H1 (cell line): ENCODE measurements around the gene GNG8. TPM values are rescaled to one million over a fixed set of nuclear protein-coding genes. Genes with fewer than 3 reads are reported as not detected.

Experiments
- CTCF ChIA-PET: fragments of 300-600 bp; sonication (Branson Sonifier 250); formaldehyde crosslinking; loops from one replicate; lab custom pipeline; 2021; ENCODE audit not compliant: partially characterized antibody; lab: Charles Lee
- POLR2A ChIA-PET: fragments of 300-600 bp; sonication (Branson Sonifier 250); formaldehyde crosslinking; loops from one replicate; lab custom pipeline; 2021; ENCODE audit warnings: inconsistent platforms; ENCODE audit not compliant: partially characterized antibody; lab: Charles Lee
- DNase-seq, 2 experiments: peaks; one replicate each; pipeline versions ENCODE4 v3.0.0 to v3.0.0-alpha.2; 2010 to 2022; ENCODE audit warnings: low spot score in 2 of 2, low read depth in 1 of 2, mixed read lengths in 1 of 2
- FAIRE-seq: peaks from 2 replicates; lab custom pipeline; 2011; peaks lifted over from hg19 to GRCh38; lab: Jason Lieb, UNC
- H2AFZ ChIP-seq: 2 replicates; pipeline ENCODE4 v1.8.1; 2012; ENCODE audit warnings: low read length, inconsistent platforms
- H2AK5ac ChIP-seq: 2 replicates; pipeline ENCODE4 v1.6.1; 2013; ENCODE audit warnings: low read depth, low read length
- H2BK120ac ChIP-seq: replicated peaks from 2 replicates; pipeline ENCODE3; 2013; ENCODE audit warnings: low read depth, low read length, inconsistent platforms
- H2BK12ac ChIP-seq: 2 replicates; pipeline ENCODE4 v1.6.1; 2013; ENCODE audit warnings: low read depth, low read length
- H2BK15ac ChIP-seq: 2 replicates; pipeline ENCODE4 v1.6.1; 2013; ENCODE audit warnings: low read length
- H2BK20ac ChIP-seq: 2 replicates; pipeline ENCODE4 v1.6.1; 2013; ENCODE audit warnings: low read length
- H2BK5ac ChIP-seq: 2 replicates; pipeline ENCODE4 v1.6.1; 2013; ENCODE audit warnings: low read depth, low read length
- H3K14ac ChIP-seq: 2 replicates; pipeline ENCODE4 v1.6.1; 2013; ENCODE audit warnings: inconsistent platforms; ENCODE audit not compliant: insufficient read length
- H3K18ac ChIP-seq: 2 replicates; pipeline ENCODE4 v1.6.1; 2013; ENCODE audit warnings: low read length; ENCODE audit errors: extremely low read depth
- H3K23ac ChIP-seq: 2 replicates; pipeline ENCODE4 v1.6.1; 2013; ENCODE audit warnings: inconsistent platforms; ENCODE audit not compliant: insufficient read length
- H3K23me2 ChIP-seq: 2 replicates; pipeline ENCODE4 v1.6.1; 2013; ENCODE audit warnings: low read depth, low read length
- H3K27ac ChIP-seq: 2 replicates; pipeline ENCODE4 v1.6.1; 2011; ENCODE audit warnings: low read depth, low read length, inconsistent platforms
- H3K27me3 ChIP-seq, 4 experiments: replicated peaks in 1 of 4; 1 replicate in 1 of 4; 2 replicates in 3 of 4; pipeline versions ENCODE4 v1.6.1 to v1.8.1; 2011 to 2013; ENCODE audit warnings: low read length in 3 of 4, mild to moderate bottlenecking in 3 of 4, inconsistent platforms in 2 of 4, mixed read lengths in 2 of 4, moderate library complexity in 1 of 4; ENCODE audit not compliant: control insufficient read depth in 3 of 4, insufficient read depth in 3 of 4; ENCODE audit errors: extremely low read depth in 1 of 4
- H3K36me3 ChIP-seq, 4 experiments: 2 replicates each; pipeline versions ENCODE4 v1.6.1 to v1.8.1; 2011 to 2013; ENCODE audit warnings: mild to moderate bottlenecking in 4 of 4, low read length in 3 of 4, moderate library complexity in 2 of 4, control low read depth in 1 of 4, inconsistent platforms in 1 of 4; ENCODE audit not compliant: insufficient read depth in 4 of 4, control insufficient read depth in 2 of 4
- H3K4ac ChIP-seq: replicated peaks from 2 replicates; pipeline ENCODE3; 2013; ENCODE audit warnings: low read length, low read depth, mixed read lengths, inconsistent platforms; ENCODE audit not compliant: insufficient read length
- H3K4me1 ChIP-seq, 4 experiments: replicated peaks in 1 of 4; 1 replicate in 1 of 4; 2 replicates in 3 of 4; pipeline versions ENCODE4 v1.6.1 to v1.8.1; 2011 to 2013; ENCODE audit warnings: low read length in 3 of 4, inconsistent platforms in 2 of 4, mixed read lengths in 1 of 4; ENCODE audit not compliant: insufficient read depth in 4 of 4, control insufficient read depth in 3 of 4
- H3K4me2 ChIP-seq, 2 experiments: 2 replicates each; pipeline versions ENCODE4 v1.6.1 to v1.8.1; 2011 to 2013; ENCODE audit warnings: low read depth in 2 of 2, low read length in 2 of 2, control low read depth in 1 of 2, inconsistent platforms in 1 of 2, mild to moderate bottlenecking in 1 of 2; ENCODE audit not compliant: insufficient read depth in 1 of 2
- H3K4me3 ChIP-seq, 4 experiments: fragments of 200-600, 300-600 bp in 1 of 4; sonication (generic), shearing (Covaris generic), sonication (Bioruptor Twin) in 1 of 4; 2 replicates each; pipeline versions ENCODE4 v1.5.1 to v1.8.1; 2011 to 2016; ENCODE audit warnings: low read length in 4 of 4, low read depth in 3 of 4, control low read depth in 2 of 4, inconsistent platforms in 2 of 4, mild to moderate bottlenecking in 2 of 4, mixed read lengths in 1 of 4, moderate library complexity in 1 of 4; ENCODE audit not compliant: insufficient read depth in 2 of 4; ENCODE audit errors: extremely low read depth in 1 of 4
- H3K56ac ChIP-seq: replicated peaks from 2 replicates; pipeline ENCODE3; 2013; ENCODE audit warnings: low read depth, mild to moderate bottlenecking, mixed read lengths, low read length, inconsistent platforms; ENCODE audit not compliant: insufficient read length
- H3K79me1 ChIP-seq: 2 replicates; pipeline ENCODE4 v1.6.1; 2013; ENCODE audit warnings: low read depth, low read length, control low read depth
- H3K79me2 ChIP-seq, 2 experiments: 2 replicates each; pipeline versions ENCODE4 v1.6.1 to v1.8.1; 2012 to 2013; ENCODE audit warnings: low read length in 2 of 2, mild to moderate bottlenecking in 2 of 2, inconsistent platforms in 1 of 2; ENCODE audit not compliant: insufficient read depth in 2 of 2, control insufficient read depth in 1 of 2
- H3K9ac ChIP-seq, 4 experiments: replicated peaks in 1 of 4; 1 replicate in 1 of 4; 2 replicates in 3 of 4; pipeline versions ENCODE4 v1.6.1 to v1.8.1; 2011 to 2013; ENCODE audit warnings: low read depth in 3 of 4, low read length in 3 of 4, control low read depth in 2 of 4, mild to moderate bottlenecking in 2 of 4, moderate library complexity in 2 of 4, inconsistent platforms in 1 of 4; ENCODE audit errors: extremely low read depth in 1 of 4
- H3K9me3 ChIP-seq, 2 experiments: 2 replicates each; pipeline versions ENCODE4 v1.6.1 to v1.8.1; 2012 to 2013; ENCODE audit warnings: mild to moderate bottlenecking in 2 of 2, moderate library complexity in 2 of 2, control low read depth in 1 of 2, inconsistent platforms in 1 of 2, low read depth in 1 of 2, low read length in 1 of 2, mixed read lengths in 1 of 2; ENCODE audit not compliant: insufficient read depth in 2 of 2
- H4K20me1 ChIP-seq, 2 experiments: replicated peaks in 1 of 2; 2 replicates each; pipeline versions ENCODE3 to v1.8.1; 2011 to 2013; ENCODE audit warnings: inconsistent platforms in 2 of 2, low read length in 2 of 2, mild to moderate bottlenecking in 1 of 2; ENCODE audit not compliant: insufficient read depth in 2 of 2, control insufficient read depth in 1 of 2
- H4K5ac ChIP-seq: 2 replicates; pipeline ENCODE4 v1.6.1; 2013; ENCODE audit warnings: low read length, low read depth, mixed read lengths, inconsistent platforms; ENCODE audit not compliant: insufficient read length
- H4K8ac ChIP-seq: 2 replicates; pipeline ENCODE4 v1.8.0; 2013; ENCODE audit warnings: mild to moderate bottlenecking, moderate library complexity, low read length, inconsistent platforms; ENCODE audit not compliant: insufficient read depth; ENCODE audit errors: extremely low read depth
- H4K91ac ChIP-seq: replicated peaks from 2 replicates; pipeline ENCODE3; 2013; ENCODE audit warnings: low read length, mixed read lengths, inconsistent platforms; ENCODE audit not compliant: insufficient read length
- CEBPB ChIP-seq: IDR thresholded peaks from 2 replicates; pipeline ENCODE4 v1.6.1; 2012; ENCODE audit warnings: low read depth, low read length
- CHD1 ChIP-seq: IDR thresholded peaks from 2 replicates; pipeline ENCODE4 v1.6.1; 2012; ENCODE audit warnings: low read depth, low read length, improper control_type of control experiment
- CREB1 ChIP-seq: IDR thresholded peaks from 2 replicates; pipeline ENCODE4 v1.6.1; 2012; ENCODE audit warnings: inconsistent platforms
- EZH2 ChIP-seq: fragments of 200-600 bp; sonication (generic); IDR thresholded peaks from 2 replicates; pipeline ENCODE4 v1.7.1; 2012; ENCODE audit warnings: low read depth, mild to moderate bottlenecking, moderate library complexity, low read length, inconsistent platforms; ENCODE audit not compliant: severe bottlenecking
- JUN ChIP-seq: IDR thresholded peaks from 2 replicates; pipeline ENCODE4 v1.6.1; 2011; ENCODE audit warnings: low read depth, mild to moderate bottlenecking, improper control_type of control experiment, low read length
- JUND ChIP-seq: IDR thresholded peaks from 2 replicates; pipeline ENCODE4 v1.6.1; 2011; ENCODE audit warnings: mild to moderate bottlenecking, improper control_type of control experiment, low read length
- RBBP5 ChIP-seq: IDR thresholded peaks from 2 replicates; pipeline ENCODE4 v1.7.1; 2012; ENCODE audit warnings: low read depth, mild to moderate bottlenecking, inconsistent platforms, low read length, moderate library complexity, borderline replicate concordance
- SIN3A ChIP-seq, 2 experiments: IDR thresholded peaks in 1 of 2; conservative IDR thresholded peaks in 1 of 2; 2 replicates each; pipeline ENCODE4 v1.6.1; 2011 to 2012; ENCODE audit warnings: low read length in 2 of 2, improper control_type of control experiment in 1 of 2, low read depth in 1 of 2, mild to moderate bottlenecking in 1 of 2
- TAF1 ChIP-seq: IDR thresholded peaks from 2 replicates; pipeline ENCODE4 v1.6.1; 2011; ENCODE audit warnings: mild to moderate bottlenecking, low read depth, low read length
- ZNF274 ChIP-seq: IDR thresholded peaks from 2 replicates; pipeline ENCODE4 v1.7.0; 2012; ENCODE audit warnings: low read length, borderline replicate concordance; ENCODE audit errors: extremely low read depth
- WGBS, 2 experiments: shearing (Covaris generic) in 1 of 2; methylation state at CpG; one replicate each; pipeline versions ENCODE4 v1.1.6 to v1.1.7; 2013 to 2015; ENCODE audit warnings: low lambda C conversion rate in 2 of 2, mixed read lengths in 2 of 2, inconsistent platforms in 1 of 2, low coverage in 1 of 2, missing lambda C conversion rate in 1 of 2; ENCODE audit not compliant: insufficient replicate concordance in 2 of 2, insufficient coverage in 1 of 2, insufficient read length in 1 of 2; ENCODE audit errors: extremely low coverage in 1 of 2, missing lambda C conversion rate in 1 of 2; 5-methylcytosine and 5-hydroxymethylcytosine counted together
- polyA plus RNA-seq, 7 experiments: library from polyadenylated mRNA; depleted of rRNA in 3 of 7; stranded (reverse) in 5 of 7; unstranded in 2 of 7; fragments of >200 nt in 5 of 7; fragments of 200-250 nt in 2 of 7; gene quantifications; 1 replicate in 5 of 7; 2 replicates in 1 of 7; 4 replicates in 1 of 7; pipeline versions ENCODE4 v1.2.1 to v1.2.3, GENCODE V29; 2011 to 2013; ENCODE audit warnings: missing spikeins in 2 of 7, mixed read lengths in 2 of 7
- total RNA-seq: library from RNA; stranded (reverse); fragmentation: NEBNext Ultra II Directional; extraction: Animal tissue kit (Norgen Biotek cat#: 25700); gene quantifications from 2 replicates; pipeline ENCODE4 v1.2.1, GENCODE V29; 2021
- TF ChIP-seq, protein P1 (sequence below), 3 experiments: IDR thresholded peaks; 1 replicate in 2 of 3; 2 replicates in 1 of 3; pipeline versions ENCODE4 v1.5.1 to v1.6.1; 2011; ENCODE audit warnings: low read length in 3 of 3, mild to moderate bottlenecking in 3 of 3, inconsistent platforms in 2 of 3, low read depth in 1 of 3, moderate library complexity in 1 of 3; ENCODE audit not compliant: insufficient read depth in 1 of 3; ENCODE audit errors: control extremely low read depth in 1 of 3

The GNG8 gene
- total and polyA plus RNA-seq, 2 of the 8 experiments (the other 6 are each of a cell fraction or from before 2014, with no cell fraction given) = not detected

DNA sequence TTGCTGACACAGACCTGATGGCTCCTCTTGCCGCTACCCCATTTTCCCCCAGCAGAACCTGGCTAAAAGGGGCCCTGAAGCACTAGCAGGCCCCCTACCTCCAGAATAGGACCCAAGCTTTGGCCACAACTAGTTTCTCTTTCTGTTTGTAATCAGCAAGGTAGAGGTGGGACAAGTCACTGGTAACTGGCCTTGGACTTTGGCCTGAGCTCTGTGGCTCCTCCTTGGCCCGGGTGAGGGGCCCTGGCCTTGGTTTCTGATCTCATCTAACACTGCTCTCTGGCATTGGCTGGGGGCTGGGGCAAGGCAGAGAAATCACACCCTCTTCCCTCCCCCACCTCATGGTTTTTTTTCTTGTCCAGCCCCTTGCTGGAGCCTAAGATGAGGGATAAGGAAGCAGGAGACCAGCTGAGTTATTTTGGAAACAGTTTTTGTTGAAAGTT, 32.8 kb downstream of the GNG8 start:
- Histone ChIP-seq H2BK20ac (no peak overlapping the region), H3K4me1 (peaks cover 0 to 19% (median 9%) of the 10 kb centered on the region in 4 experiments; a peak in 5 of 7 replicates), H3K18ac (no peak overlapping the region), H3K27me3 (no peaks in the 10 kb centered on the region), H4K5ac (no peak overlapping the region), H2AFZ (no peak overlapping the region), H2BK5ac (no peak overlapping the region), H2BK120ac (no peak overlapping the region), H4K8ac (no peak overlapping the region), H2BK12ac (no peak overlapping the region), H3K36me3 (peaks cover 7 to 27% (median 24%) of the 10 kb centered on the region in 4 experiments; a peak in 7 of 8 replicates), H3K27ac (no peak overlapping the region), H3K14ac (no peak overlapping the region), H3K4ac (no peak overlapping the region), H3K4me3 (0 out of 8 replicates have a peak overlapping the region, but pooled peaks of 1 of the 4 experiments have one; percentile 100), H3K79me1 (peaks cover 16% of the 10 kb centered on the region), H4K91ac (no peak overlapping the region), H3K4me2 (peak overlapping the region; percentile 79 to 93; a peak in 2 of 4 replicates), H3K56ac (no peak overlapping the region), H3K9ac (no peak overlapping the region), H2AK5ac (no peak overlapping the region), H2BK15ac (no peak overlapping the region), H3K23me2 (peaks cover 11% of the 10 kb centered on the region), H4K20me1 (peaks cover 20 to 34% of the 10 kb centered on the region in 2 experiments), H3K23ac (no peak overlapping the region), H3K79me2 (peaks cover 15 to 36% of the 10 kb centered on the region in 2 experiments), H3K9me3 (no peaks in the 10 kb centered on the region)
- ChIA-PET POLR2A (interaction anchor here (0.6 to 4.2 kb wide), 3 partner anchors 8 to 132 kb away, joined by 3 to 28 read pairs (median 3); partner anchors contain the start of genes DACT3 and PNMA8A), CTCF (interaction anchor here (1.0 to 3.3 kb wide), 5 partner anchors 8 to 59 kb away, joined by 4 to 16 read pairs (median 11); no protein-coding TSS in a partner anchor)
- no peak for FAIRE-seq
- DNase-seq = no peak
- 96% methylated on average over 2 of the region's 2 CpGs; no CpG with 5 or more reads in 1 of the 2 experiments for WGBS, 2 experiments
- TF ChIP-seq CHD1 = no peak
- TF ChIP-seq EZH2 = no peak
- no peak for TF ChIP-seq CEBPB
- TF ChIP-seq JUND = no peak
- no peak for TF ChIP-seq TAF1
- TF ChIP-seq CREB1 = no peak
- TF ChIP-seq JUN = no peak
- no peak for TF ChIP-seq RBBP5
- TF ChIP-seq, protein P1, sequence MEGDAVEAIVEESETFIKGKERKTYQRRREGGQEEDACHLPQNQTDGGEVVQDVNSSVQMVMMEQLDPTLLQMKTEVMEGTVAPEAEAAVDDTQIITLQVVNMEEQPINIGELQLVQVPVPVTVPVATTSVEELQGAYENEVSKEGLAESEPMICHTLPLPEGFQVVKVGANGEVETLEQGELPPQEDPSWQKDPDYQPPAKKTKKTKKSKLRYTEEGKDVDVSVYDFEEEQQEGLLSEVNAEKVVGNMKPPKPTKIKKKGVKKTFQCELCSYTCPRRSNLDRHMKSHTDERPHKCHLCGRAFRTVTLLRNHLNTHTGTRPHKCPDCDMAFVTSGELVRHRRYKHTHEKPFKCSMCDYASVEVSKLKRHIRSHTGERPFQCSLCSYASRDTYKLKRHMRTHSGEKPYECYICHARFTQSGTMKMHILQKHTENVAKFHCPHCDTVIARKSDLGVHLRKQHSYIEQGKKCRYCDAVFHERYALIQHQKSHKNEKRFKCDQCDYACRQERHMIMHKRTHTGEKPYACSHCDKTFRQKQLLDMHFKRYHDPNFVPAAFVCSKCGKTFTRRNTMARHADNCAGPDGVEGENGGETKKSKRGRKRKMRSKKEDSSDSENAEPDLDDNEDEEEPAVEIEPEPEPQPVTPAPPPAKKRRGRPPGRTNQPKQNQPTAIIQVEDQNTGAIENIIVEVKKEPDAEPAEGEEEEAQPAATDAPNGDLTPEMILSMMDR (IDR thresholded peaks at IDR 0.05; ENCODE audit: control extremely low read depth in 1 of 3, insufficient read depth in 1 of 3, low read depth in 1 of 3, low read length in 3 of 3) = no peak
- no peak for TF ChIP-seq ZNF274
- TF ChIP-seq SIN3A (conservative IDR thresholded peaks at IDR 0.05 in 1 of 2, IDR thresholded peaks at IDR 0.05 in 1 of 2; ENCODE audit: low read depth in 1 of 2, low read length in 2 of 2) = no peak
